BLaER1 treated with 17β-estradiol and CSF1 and Interleukin-3, amounts not matched to agents 10 nM and 100 nM (cell line): ENCODE data around the gene LIPG.

ENCODE experiments used
- H3K27ac ChIP-seq, 11 experiments: shearing (Covaris generic); formaldehyde crosslinking; 2 replicates each; pipeline ENCODE4 v1.8.1; 2022
- H3K27me3 ChIP-seq, 11 experiments: shearing (Covaris generic); formaldehyde crosslinking; 2 replicates each; pipeline ENCODE4 v1.8.1; 2022
- H3K36me3 ChIP-seq, 11 experiments: shearing (Covaris generic); formaldehyde crosslinking; 2 replicates each; pipeline ENCODE4 v1.8.1; 2022
- H3K4me1 ChIP-seq, 10 experiments: shearing (Covaris generic); formaldehyde crosslinking; 2 replicates each; pipeline ENCODE4 v1.8.1; 2022
- H3K4me2 ChIP-seq, 11 experiments: shearing (Covaris generic); formaldehyde crosslinking; 2 replicates each; pipeline ENCODE4 v1.8.1; 2022
- H3K4me3 ChIP-seq, 10 experiments: shearing (Covaris generic); formaldehyde crosslinking; 2 replicates each; pipeline ENCODE4 v1.8.1; 2022
- H3K9ac ChIP-seq, 11 experiments: shearing (Covaris generic); formaldehyde crosslinking; 2 replicates each; pipeline ENCODE4 v1.8.1; 2022
- H3K9me3 ChIP-seq, 11 experiments: shearing (Covaris generic); formaldehyde crosslinking; replicated peaks in 1 of 11; 2 replicates each; pipeline ENCODE4 v1.8.1; 2022
- H4K20me1 ChIP-seq, 11 experiments: shearing (Covaris generic); formaldehyde crosslinking; 2 replicates each; pipeline ENCODE4 v1.8.1; 2022
- Cebpa-rat ChIP-seq, 11 experiments: shearing (Covaris generic); IDR thresholded peaks; 2 replicates each; pipeline ENCODE4 v1.8.1; 2022

LIPG gene

DNA sequence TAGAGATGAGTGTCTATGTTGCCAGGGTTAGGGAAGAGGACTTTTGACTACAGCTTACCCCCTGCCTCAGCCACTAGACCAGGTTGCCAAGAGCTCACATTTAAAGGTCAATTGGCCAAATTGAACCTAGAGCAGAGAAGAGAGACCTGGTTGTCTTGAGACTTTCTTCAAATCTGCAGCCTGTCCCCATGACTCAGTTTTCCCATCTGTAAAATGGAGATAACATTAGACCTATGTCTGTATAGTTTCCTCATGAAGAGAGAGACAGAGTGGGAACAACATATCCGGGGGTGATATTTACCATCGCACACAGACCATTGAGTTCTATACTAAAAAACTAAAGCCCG lies 1.6 kb upstream of the LIPG start:
- no peak for TF ChIP-seq Cebpa-rat (IDR thresholded peaks at IDR 0.05)
- no peaks in the 10 kb centered on the region for H3K9me3 ChIP-seq
- no peak overlapping the region for H3K27ac ChIP-seq
- peaks cover 11 to 18% (median 15%) of the 10 kb centered on the region in 10 experiments; a peak in 19 of 20 replicates for H3K4me1 ChIP-seq
- peak overlapping the region in 5 of 11 experiments; percentile 67 to 89 (median 82); a peak in 6 of 22 replicates for H3K4me2 ChIP-seq
- H4K20me1 ChIP-seq = peaks cover 0 to 40% (median 0%) of the 10 kb centered on the region in 11 experiments; a peak in 9 of 22 replicates
- H3K36me3 ChIP-seq = no peaks in the 10 kb centered on the region
- peaks cover 52 to 65% (median 60%) of the 10 kb centered on the region in 11 experiments for H3K27me3 ChIP-seq
- H3K9ac ChIP-seq = no peak overlapping the region
- peak overlapping the region in 2 of 10 experiments; percentile 41 to 61; a peak in 2 of 20 replicates for H3K4me3 ChIP-seq

DNA sequence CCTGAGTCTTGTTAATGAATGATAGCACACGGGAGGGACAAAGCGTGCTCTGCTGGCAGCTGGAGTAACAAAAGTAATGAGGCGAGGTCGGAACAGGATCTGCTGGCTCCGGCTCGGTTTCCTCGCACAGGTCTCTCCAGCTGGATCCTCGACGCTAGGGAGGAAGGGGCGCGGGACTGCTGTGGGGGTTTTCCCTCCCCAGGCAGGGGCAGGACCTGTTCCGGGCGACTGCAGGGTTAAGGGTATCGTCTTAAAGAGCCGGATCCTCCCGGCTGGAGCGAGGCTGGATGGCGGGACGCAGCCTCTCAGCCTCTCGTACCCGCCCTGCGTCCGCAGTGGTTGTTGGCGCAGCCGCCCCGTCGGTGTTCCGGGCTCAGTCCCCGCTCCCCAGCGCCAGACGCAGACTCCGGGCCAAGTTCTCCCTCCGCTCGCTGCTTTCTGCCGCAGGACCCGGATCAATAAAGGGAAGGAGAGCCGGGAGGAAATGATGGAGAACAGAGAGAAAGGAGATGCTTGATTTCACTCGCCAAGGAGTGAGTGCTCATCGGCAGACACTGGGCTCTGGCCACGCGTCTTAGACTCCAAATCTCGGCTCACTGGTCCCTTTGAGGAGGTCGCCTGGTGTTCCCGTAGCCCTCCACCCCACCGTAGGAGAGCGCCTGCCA lies 1.1 kb upstream of the LIPG start:
- Histone ChIP-seq H3K4me1 (peaks cover 11 to 18% (median 15%) of the 10 kb centered on the region in 10 experiments; a peak in 19 of 20 replicates), H3K4me3 (peak overlapping the region; percentile 28 to 61 (median 44); a peak in 19 of 20 replicates), H3K9ac (no peak overlapping the region), H4K20me1 (peaks cover 0 to 40% (median 0%) of the 10 kb centered on the region in 11 experiments; a peak in 9 of 22 replicates), H3K36me3 (no peaks in the 10 kb centered on the region), H3K4me2 (peak overlapping the region; percentile 56 to 89 (median 76)), H3K27ac (no peak overlapping the region), H3K9me3 (no peaks in the 10 kb centered on the region), H3K27me3 (peaks cover 52 to 70% (median 64%) of the 10 kb centered on the region in 11 experiments)
- no peak for TF ChIP-seq Cebpa-rat (IDR thresholded peaks at IDR 0.05)

GRCh38 chr18:49562481-49563129 lies 748 bp downstream of the LIPG start:
- Histone ChIP-seq H3K36me3 (no peaks in the 10 kb centered on the region), H3K9ac (no peak overlapping the region), H4K20me1 (peaks cover 0 to 40% (median 0%) of the 10 kb centered on the region in 11 experiments; a peak in 9 of 22 replicates), H3K4me3 (peak overlapping the region in 4 of 10 experiments; percentile 41 to 61 (median 48); a peak in 3 of 20 replicates), H3K4me2 (peak overlapping the region in 3 of 11 experiments; percentile 67 to 82 (median 76); a peak in 6 of 22 replicates), H3K4me1 (peaks cover 11 to 18% (median 15%) of the 10 kb centered on the region in 10 experiments; a peak in 19 of 20 replicates), H3K9me3 (no peaks in the 10 kb centered on the region), H3K27me3 (peaks cover 52 to 74% (median 68%) of the 10 kb centered on the region in 11 experiments), H3K27ac (no peak overlapping the region)
- no peak for TF ChIP-seq Cebpa-rat (IDR thresholded peaks at IDR 0.05)

- no peak overlapping the region for H3K4me3 ChIP-seq
- no peak for TF ChIP-seq Cebpa-rat (IDR thresholded peaks at IDR 0.05)
- no peak overlapping the region for H3K9ac ChIP-seq
- H3K9me3 ChIP-seq = no peaks in the 10 kb centered on the region
- H4K20me1 ChIP-seq = peaks cover 0 to 40% (median 0%) of the 10 kb centered on the region in 11 experiments; a peak in 9 of 22 replicates
- no peaks in the 10 kb centered on the region for H3K36me3 ChIP-seq
- H3K27ac ChIP-seq = no peak overlapping the region
- peaks cover 52 to 74% (median 68%) of the 10 kb centered on the region in 11 experiments for H3K27me3 ChIP-seq
- peaks cover 11 to 18% (median 15%) of the 10 kb centered on the region in 10 experiments; a peak in 19 of 20 replicates for H3K4me1 ChIP-seq
- no peak overlapping the region for H3K4me2 ChIP-seq
These were observed 1.3 kb downstream of the LIPG start for GRCh38 chr18:49563130-49563540.

DNA sequence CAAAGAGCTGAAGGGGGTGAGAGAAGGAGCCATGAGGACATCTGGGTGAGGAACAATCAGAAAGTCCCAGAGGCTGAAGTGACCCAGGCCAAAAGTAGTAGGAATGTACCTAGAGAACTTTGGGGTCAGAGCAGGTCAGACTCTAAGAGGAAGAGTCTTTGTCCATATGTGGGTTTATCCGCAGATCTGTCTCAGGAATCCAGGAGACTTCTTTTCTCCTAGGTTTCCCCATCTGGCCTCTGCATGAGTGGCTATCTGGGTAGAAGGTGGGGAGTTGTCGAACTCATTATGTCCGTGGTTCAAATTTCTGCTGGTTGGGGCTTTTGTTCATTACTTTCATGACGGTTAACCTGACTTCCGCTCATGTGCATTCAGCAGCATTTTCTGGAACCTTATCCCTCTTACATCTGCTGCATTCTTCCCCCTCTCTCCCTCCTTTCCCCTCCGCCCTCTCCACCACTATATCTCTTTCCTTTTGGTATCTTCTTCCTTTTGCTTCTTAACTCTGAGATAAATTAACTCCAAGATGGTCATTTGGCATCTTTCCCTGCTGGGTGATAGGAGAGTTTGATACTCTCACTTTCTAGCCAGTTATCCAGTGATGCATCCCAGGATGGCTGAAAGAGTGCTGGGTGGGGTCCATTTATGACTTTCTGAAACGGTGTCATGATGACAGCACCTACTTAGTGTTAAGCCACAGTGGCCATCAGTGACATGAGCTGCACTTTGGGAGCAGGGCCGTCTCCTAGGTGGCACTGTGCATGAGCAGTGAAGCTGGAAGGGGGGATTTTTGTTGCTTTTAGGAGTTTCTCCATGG lies 2.1 kb downstream of the LIPG start:
- Histone ChIP-seq H3K27ac (no peak overlapping the region), H3K4me1 (peaks cover 11 to 18% (median 15%) of the 10 kb centered on the region in 10 experiments; a peak in 19 of 20 replicates), H3K9me3 (no peaks in the 10 kb centered on the region), H3K9ac (no peak overlapping the region), H4K20me1 (peaks cover 0 to 37% (median 0%) of the 10 kb centered on the region in 11 experiments; a peak in 9 of 22 replicates), H3K27me3 (peaks cover 52 to 72% (median 66%) of the 10 kb centered on the region in 11 experiments), H3K4me2 (no peak overlapping the region), H3K4me3 (no peak overlapping the region), H3K36me3 (no peaks in the 10 kb centered on the region)
- no peak for TF ChIP-seq Cebpa-rat (IDR thresholded peaks at IDR 0.05)

- no peak overlapping the region for H3K4me3 ChIP-seq
- peaks cover 0 to 35% (median 0%) of the 10 kb centered on the region in 11 experiments; a peak in 8 of 22 replicates for H4K20me1 ChIP-seq
- H3K4me2 ChIP-seq = no peak overlapping the region
- peaks cover 51 to 67% (median 62%) of the 10 kb centered on the region in 11 experiments for H3K27me3 ChIP-seq
- H3K27ac ChIP-seq = no peak overlapping the region
- H3K4me1 ChIP-seq = peaks cover 11 to 18% (median 15%) of the 10 kb centered on the region in 10 experiments; a peak in 19 of 20 replicates
- no peak for TF ChIP-seq Cebpa-rat (IDR thresholded peaks at IDR 0.05)
- H3K9ac ChIP-seq = no peak overlapping the region
- no peaks in the 10 kb centered on the region for H3K9me3 ChIP-seq
- H3K36me3 ChIP-seq = no peaks in the 10 kb centered on the region
These were observed 2.6 kb downstream of the LIPG start for GRCh38 chr18:49564518-49564834.

DNA sequence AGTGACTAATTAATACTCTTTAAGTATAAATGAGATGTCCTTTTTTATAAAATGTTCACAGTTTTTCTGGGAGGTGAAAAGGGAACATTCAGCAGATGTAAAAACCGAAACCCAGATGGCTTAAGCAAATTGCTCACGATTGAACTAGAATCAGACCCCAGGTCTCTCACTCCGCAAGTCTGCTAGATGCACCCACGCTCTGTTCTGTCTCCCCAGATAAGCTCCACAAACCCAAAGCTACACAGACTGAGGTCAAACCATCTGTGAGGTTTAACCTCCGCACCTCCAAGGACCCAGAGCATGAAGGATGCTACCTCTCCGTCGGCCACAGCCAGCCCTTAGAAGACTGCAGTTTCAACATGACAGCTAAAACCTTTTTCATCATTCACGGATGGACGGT lies 3.2 kb downstream of the LIPG start:
- Histone ChIP-seq H3K9ac (no peak overlapping the region), H3K4me2 (no peak overlapping the region), H3K4me1 (peaks cover 11 to 18% (median 15%) of the 10 kb centered on the region in 10 experiments; a peak in 19 of 20 replicates), H4K20me1 (peaks cover 0 to 35% (median 0%) of the 10 kb centered on the region in 11 experiments; a peak in 8 of 22 replicates), H3K9me3 (no peaks in the 10 kb centered on the region), H3K4me3 (no peak overlapping the region), H3K27me3 (peaks cover 45 to 61% (median 56%) of the 10 kb centered on the region in 11 experiments), H3K36me3 (no peaks in the 10 kb centered on the region), H3K27ac (no peak overlapping the region)
- TF ChIP-seq Cebpa-rat (IDR thresholded peaks at IDR 0.05) = no peak

DNA sequence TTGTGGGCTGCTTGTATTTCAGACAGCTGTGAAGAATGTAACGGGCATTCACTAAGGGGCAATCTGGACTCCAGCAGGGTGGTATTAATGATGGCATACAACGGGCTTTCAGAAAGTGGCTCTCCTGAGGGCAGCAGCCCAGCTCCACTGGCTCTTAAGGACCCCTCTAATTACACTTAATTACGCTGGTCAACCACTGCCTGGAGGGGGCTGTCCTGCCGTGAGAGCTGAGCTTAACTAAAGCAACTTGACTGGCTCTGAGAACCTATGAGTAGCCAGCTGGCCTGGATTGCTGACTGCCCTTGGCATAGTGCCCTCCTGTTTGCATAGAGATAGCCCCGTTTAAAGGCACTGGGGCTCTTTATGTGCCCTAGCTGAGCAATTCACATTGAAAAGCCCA lies 3.8 kb downstream of the LIPG start:
- Histone ChIP-seq H4K20me1 (peaks cover 0 to 33% (median 0%) of the 10 kb centered on the region in 11 experiments; a peak in 8 of 22 replicates), H3K4me3 (no peak overlapping the region), H3K27me3 (peaks cover 40 to 56% (median 51%) of the 10 kb centered on the region in 11 experiments), H3K4me2 (no peak overlapping the region), H3K9me3 (no peaks in the 10 kb centered on the region), H3K36me3 (no peaks in the 10 kb centered on the region), H3K27ac (no peak overlapping the region), H3K9ac (no peak overlapping the region), H3K4me1 (peaks cover 11 to 17% (median 14%) of the 10 kb centered on the region in 10 experiments; a peak in 19 of 20 replicates)
- no peak for TF ChIP-seq Cebpa-rat (IDR thresholded peaks at IDR 0.05)
